GM12878 (cell line): ENCODE measurements around the gene DEPDC1B. TPM values are rescaled to one million over a fixed set of nuclear protein-coding genes. Genes with fewer than 3 reads are reported as not detected.

ENCODE experiments used
- ATAC-seq: fragments of 200-7000 bp; cut with Tn5 transposase; 3 replicates; pipeline ENCODE4 v1.9.1; 2020; ENCODE audit warnings: mild to moderate bottlenecking, moderate library complexity
- Bru-seq: library from RNA; stranded (reverse); fragments of 400-500 nt; gene quantifications from one replicate; lab custom pipeline; 2021; lab: Mats Ljungman, UMichigan
- BruChase-seq, 2 experiments: library from RNA; stranded (reverse); fragments of 400-500 nt; gene quantifications; one replicate each; lab custom pipeline; 2021; lab: Mats Ljungman, UMichigan
- BruUV-seq: library from RNA; stranded (reverse); fragments of 400-500 nt; replicated peaks from 2 replicates; lab custom pipeline; 2021; lab: Mats Ljungman, UMichigan
- CTCF ChIA-PET: fragments of 300-600 bp; sonication (Branson Sonifier 250); formaldehyde crosslinking; extraction: SDS; loops from one replicate; lab custom pipeline; 2021; ENCODE audit warnings: inconsistent platforms; lab: Yijun Ruan, JAX
- POLR2A ChIA-PET: fragments of 350-600 bp; formaldehyde crosslinking; extraction: SDS; loops from one replicate; lab custom pipeline; 2021; ENCODE audit warnings: inconsistent platforms; lab: Charles Lee
- RAD21 ChIA-PET: fragments of 300-600 bp; sonication (Branson Sonifier 250); formaldehyde crosslinking; loops from one replicate; lab custom pipeline; 2023; ENCODE audit warnings: antibody characterized with exemption; ENCODE audit not compliant: unreplicated experiment; lab: Charles Lee
- SMC1A ChIA-PET: fragments of 300-600 bp; sonication (Branson Sonifier 250); formaldehyde crosslinking; loops from one replicate; lab custom pipeline; 2023; ENCODE audit not compliant: unreplicated experiment, uncharacterized antibody; lab: Charles Lee
- DNase-seq: peaks from one replicate; pipeline ENCODE4 v3.0.0-alpha.2; 2011; ENCODE audit warnings: low read depth, low spot score
- FAIRE-seq: peaks from 3 replicates; lab custom pipeline; 2011; peaks lifted over from hg19 to GRCh38; lab: Jason Lieb, UNC
- H2AFZ ChIP-seq: 2 replicates; pipeline ENCODE4 v1.6.0; 2011; ENCODE audit warnings: low read depth, low read length, control low read depth; ENCODE audit not compliant: control insufficient read depth
- H3K27ac ChIP-seq: 2 replicates; pipeline ENCODE4 v1.5.1; 2011; ENCODE audit warnings: control low read depth; ENCODE audit not compliant: control insufficient read depth, insufficient read depth
- H3K27me3 ChIP-seq, 2 experiments: replicated peaks in 1 of 2; 2 replicates each; pipeline versions ENCODE4 v1.6.0 to v1.6.1; 2011; ENCODE audit warnings: low read length in 1 of 2; ENCODE audit not compliant: control insufficient read depth in 2 of 2, insufficient read depth in 2 of 2
- H3K36me3 ChIP-seq, 2 experiments: 2 replicates each; pipeline ENCODE4 v1.5.1; 2011; ENCODE audit warnings: low read length in 1 of 2; ENCODE audit not compliant: control insufficient read depth in 2 of 2, insufficient read depth in 2 of 2
- H3K4me1 ChIP-seq: 2 replicates; pipeline ENCODE4 v1.6.1; 2011; ENCODE audit warnings: mild to moderate bottlenecking, low read length, moderate library complexity, mixed read lengths; ENCODE audit not compliant: control insufficient read depth, insufficient read depth
- H3K4me2 ChIP-seq: 2 replicates; pipeline ENCODE4 v1.6.0; 2011; ENCODE audit warnings: control low read depth; ENCODE audit not compliant: control insufficient read depth, insufficient read depth
- H3K4me3 ChIP-seq: fragments of 200-600 bp; sonication (generic); 2 replicates; pipeline ENCODE4 v1.5.1; 2016
- H3K79me2 ChIP-seq: 2 replicates; pipeline ENCODE4 v1.6.0; 2011; ENCODE audit warnings: low read length; ENCODE audit not compliant: control insufficient read depth, insufficient read depth
- H3K9ac ChIP-seq: 2 replicates; pipeline ENCODE4 v1.8.0; 2011; ENCODE audit warnings: low read length, control low read depth, mixed read lengths; ENCODE audit not compliant: control insufficient read depth, insufficient read depth
- H3K9me3 ChIP-seq: replicated peaks from 3 replicates; pipeline ENCODE4 v1.5.1; 2011; ENCODE audit warnings: mild to moderate bottlenecking, low read length; ENCODE audit not compliant: control insufficient read depth, insufficient read depth
- H4K20me1 ChIP-seq: 2 replicates; pipeline ENCODE4 v1.6.0; 2011; ENCODE audit not compliant: control insufficient read depth, insufficient read depth
- CBFB ChIP-seq: IDR thresholded peaks from 2 replicates; pipeline ENCODE4 v1.6.1; 2016; ENCODE audit warnings: antibody characterized with exemption, low read depth
- CTCF ChIP-seq, 3 experiments: IDR thresholded peaks in 2 of 3; conservative IDR thresholded peaks in 1 of 3; 2 replicates each; pipeline ENCODE4 v1.5.1; 2011; ENCODE audit warnings: low read depth in 3 of 3, low read length in 3 of 3, mild to moderate bottlenecking in 3 of 3, control low read depth in 2 of 3, moderate library complexity in 2 of 3, inconsistent platforms in 1 of 3, mixed read lengths in 1 of 3; ENCODE audit not compliant: control insufficient read depth in 2 of 3, insufficient read depth in 1 of 3; ENCODE audit errors: extremely low read depth in 1 of 3
- CUX1 ChIP-seq: IDR thresholded peaks from 2 replicates; pipeline ENCODE4 v1.6.1; 2012; ENCODE audit warnings: improper control_type of control experiment, low read depth, low read length; ENCODE audit not compliant: insufficient replicate concordance
- GABPA ChIP-seq: IDR thresholded peaks from 2 replicates; pipeline ENCODE4 v1.6.1; 2014; ENCODE audit warnings: antibody characterized with exemption, low read depth, mild to moderate bottlenecking, inconsistent platforms
- KAT2A ChIP-seq: conservative IDR thresholded peaks from 2 replicates; pipeline ENCODE4 v1.6.1; 2011; ENCODE audit warnings: low read depth, low read length; ENCODE audit not compliant: control insufficient read depth
- NR2F1 ChIP-seq: fragments of 450-650 bp; conservative IDR thresholded peaks from 2 replicates; pipeline ENCODE4 v1.6.1; 2017; ENCODE audit warnings: mild to moderate bottlenecking
- NRF1 ChIP-seq: conservative IDR thresholded peaks from 2 replicates; pipeline ENCODE4 v1.6.1; 2011; ENCODE audit warnings: mild to moderate bottlenecking, low read depth, low read length, improper control_type of control experiment
- SREBF2 ChIP-seq: IDR thresholded peaks from 2 replicates; pipeline ENCODE4 v1.6.1; 2012; ENCODE audit warnings: mild to moderate bottlenecking, low read length
- TCF12 ChIP-seq: IDR thresholded peaks from 2 replicates; pipeline ENCODE4 v1.6.1; 2011; ENCODE audit warnings: low read depth, mild to moderate bottlenecking, low read length
- WGBS: methylation state at CpG from one replicate; pipeline ENCODE4 v1.1.6; 2016; ENCODE audit warnings: low lambda C conversion rate; ENCODE audit not compliant: insufficient replicate concordance, insufficient coverage; ENCODE audit errors: missing lambda C conversion rate; 5-methylcytosine and 5-hydroxymethylcytosine counted together
- in situ Hi-C: fragments of 300-500 bp; cut with MboI; formaldehyde crosslinking; loops from 9 replicates; pipeline ENCODE4 v1.14.3; 2018; ENCODE audit warnings: mixed read lengths
- intact Hi-C: fragments of 100-400 bp; cut with micrococcal nuclease; formaldehyde crosslinking; loops from one replicate; pipeline ENCODE4 v1.14.2; 2022; ENCODE audit not compliant: unreplicated experiment
- long read RNA-seq, 2 experiments: library from polyadenylated mRNA; unstranded; transcript quantifications; one replicate each; pipeline ENCODE4 v2.0.0, GENCODE V29; 2019 to 2020
- polyA minus RNA-seq, 3 experiments: library from RNA; depleted of rRNA, polyadenylated mRNA; stranded (reverse); fragments of >200 nt; gene quantifications; 2 replicates each; pipeline ENCODE4 v1.2.3, GENCODE V29; 2011
- polyA plus RNA-seq, 11 experiments: library from polyadenylated mRNA; depleted of rRNA in 4 of 11; unstranded in 6 of 11; stranded (reverse) in 5 of 11; fragments of >200 nt; fragmentation: Nextera tagmentation in 4 of 11; fragmentation: Illumina TruSeq in 1 of 11; extraction: Ambion mirVana in 4 of 11; extraction: Trizol in 1 of 11; gene quantifications; 1 replicate in 1 of 11; 2 replicates in 10 of 11; pipeline versions ENCODE4 v1.2.1 to v1.2.3, GENCODE V29; 2011 to 2016; ENCODE audit warnings: inconsistent platforms in 2 of 11, missing spikeins in 2 of 11, low read depth in 1 of 11
- total RNA-seq, 4 experiments: library from RNA; depleted of rRNA in 3 of 4; stranded (reverse); fragments of >200 nt in 3 of 4; fragmentation: Illumina TruSeq in 1 of 4; extraction: Trizol in 1 of 4; gene quantifications; 2 replicates each; pipeline versions ENCODE4 v1.2.1 to v1.2.3, GENCODE V29; 2013 to 2021

DEPDC1B gene
- 26.1 and 32.9 TPM in 2 replicates for total RNA-seq (2013; cell fraction: nucleolus; rRNA removed)
- 30.9 and 36.2 TPM in 2 replicates for total RNA-seq (2014; rRNA removed)
- total RNA-seq (2014; rRNA removed; fragmentation: Illumina TruSeq; extraction: Trizol), result 33.0 and 35.3 TPM in 2 replicates
- total RNA-seq (2021), result 33.1 and 35.7 TPM in 2 replicates
- 8.2 TPM for polyA plus RNA-seq (2011; ENCODE audit: low read depth)
- 55.6 and 79.8 TPM in 2 replicates for polyA plus RNA-seq (2011; rRNA removed)
- polyA plus RNA-seq (2011; cell fraction: cytosol; rRNA removed), result 30.0 and 33.0 TPM in 2 replicates
- polyA plus RNA-seq (2011; cell fraction: nucleus; rRNA removed), result 33.6 and 33.7 TPM in 2 replicates
- 11.3 and 15.1 TPM in 2 replicates for polyA plus RNA-seq (2012)
- polyA plus RNA-seq (2014; fragmentation: Illumina TruSeq; extraction: Trizol), result 41.9 and 46.4 TPM in 2 replicates
- polyA plus RNA-seq (2014; fragmentation: Nextera tagmentation; extraction: Ambion mirVana), result 10 to 100 TPM; 29.7 to 30.1 TPM
- 28.0 and 35.2 TPM in 2 replicates for polyA plus RNA-seq (2014; rRNA removed)
- 10 to 100 TPM; 56.0 to 56.5 TPM for polyA plus RNA-seq (2016; fragmentation: Nextera tagmentation; extraction: Ambion mirVana)
- 43.7 and 44.2 TPM in 2 replicates for polyA minus RNA-seq (2011; rRNA and poly(A)+ RNA removed)
- polyA minus RNA-seq (2011; cell fraction: cytosol; rRNA and poly(A)+ RNA removed), result 15.2 and 16.5 TPM in 2 replicates
- polyA minus RNA-seq (2011; cell fraction: nucleus; rRNA and poly(A)+ RNA removed), result 33.6 and 54.5 TPM in 2 replicates
- percentile 69 among the genes with signal in this experiment for Bru-seq, nascent RNA
- percentile 59 among the genes with signal in this experiment for BruChase-seq, experiment 1, labeled RNA remaining after a 6-hour chase
- BruChase-seq, experiment 2, labeled RNA remaining after a 2-hour chase, result percentile 65 among the genes with signal in this experiment
- long read RNA-seq, experiment 1, transcript DEPDC1B-201 (11 exons, 2,499 nt), result major isoform, 48 of 60 reads
- long read RNA-seq, experiment 1, partial matches to known transcripts, result 3 of 60 reads
- long read RNA-seq, experiment 1, other reads (novel, unspliced or antisense), result 6 of 60 reads
- long read RNA-seq, experiment 2, transcript DEPDC1B-202 (10 exons, 1,569 nt), result minor isoform, 8 of 411 reads
- long read RNA-seq, experiment 2, transcript DEPDC1B-201 (11 exons, 2,499 nt), result major isoform, 309 of 411 reads
- long read RNA-seq, experiment 2, partial matches to known transcripts, result 43 of 411 reads
- long read RNA-seq, experiment 2, other reads (novel, unspliced or antisense), result 51 of 411 reads

GRCh38 chr5:60699609-60700415 lies at the start of gene DEPDC1B:
DEPDC1B (minus strand) TSS chr5:60700166; CDS start chr5:60700093, 73 bp downstream.
- FAIRE-seq, result peak; percentile 79
- Histone ChIP-seq H3K4me2 (peak within 1 kb of the TSS; percentile 89), H3K9ac (peak within 1 kb of the TSS; percentile 94), H3K79me2 (peaks cover 34% of the 10 kb centered on the region), H3K27me3 (no peaks in the 10 kb centered on the region), H3K9me3 (no peaks in the 10 kb centered on the region; the same call in 2 of the 3 replicates), H3K4me3 (peak within 1 kb of the TSS; percentile 94), H3K27ac (peak within 1 kb of the TSS; percentile 89), H2AFZ (peak within 1 kb of the TSS; percentile 98), H3K36me3 (peaks cover 0 to 5% of the 10 kb centered on the region in 2 experiments; a peak in 1 of 4 replicates), H4K20me1 (no peaks in the 10 kb centered on the region), H3K4me1 (no peaks in the 10 kb centered on the region)
- ChIA-PET RAD21 (interaction anchor here (1.0 to 2.0 kb wide), 4 partner anchors 12 to 22 kb away, joined by 3 to 7 read pairs (median 6); no protein-coding TSS in a partner anchor), POLR2A (interaction anchor here (0.6 to 2.2 kb wide), 5 partner anchors 9 to 973 kb away, joined by 3 to 8 read pairs (median 4); no protein-coding TSS in a partner anchor), SMC1A (interaction anchor here (0.8 to 3.2 kb wide), 8 partner anchors 10 to 180 kb away, joined by 3 to 19 read pairs (median 4); no protein-coding TSS in a partner anchor), CTCF (interaction anchor here (0.7 to 6.9 kb wide), 13 partner anchors 8 to 260 kb away, joined by 3 to 99 read pairs (median 4); no protein-coding TSS in a partner anchor)
- ATAC-seq, result peak; percentile 95
- WGBS, result 2% methylated on average over 65 of the region's 72 CpGs
- DNase-seq, result peak; percentile 50
- in situ Hi-C loops, result loop anchor here (25.0 kb wide), 1 partner anchor 237 kb away; the partner anchor contains the start of genes ERCC8 and NDUFAF2
- BruUV-seq, result no TSS peak
- intact Hi-C loops, result loop anchor here (5.0 to 10.0 kb wide), 3 partner anchors 122 to 465 kb away; partner anchors contain the start of genes ERCC8, NDUFAF2 and SMIM15
- TF ChIP-seq NR2F1 (peak; percentile 44; the same call in 1 of the 2 replicates), CTCF (IDR thresholded peaks at IDR 0.05 in 2 of 3, conservative IDR thresholded peaks at IDR 0.05 in 1 of 3; ENCODE audit: control insufficient read depth in 2 of 3, extremely low read depth in 1 of 3, insufficient read depth in 1 of 3, low read depth in 3 of 3, low read length in 3 of 3) (peak; percentile 28 to 37 (median 33); a peak in 5 of 6 replicates), KAT2A (no peak), CBFB (0 out of 2 replicates have a peak, but pooled peaks have one; percentile 40), CUX1 (no peak), GABPA (peak; percentile 81), TCF12 (0 out of 2 replicates have a peak, but pooled peaks have one; percentile 46), NRF1 (no peak), SREBF2 (no peak)
